ENCODE data around the gene PAPOLG. TPM values are rescaled to one million over a fixed set of nuclear protein-coding genes. Genes with fewer than 3 reads are reported as not detected.

The PAPOLG gene
- total RNA-seq, 1 donor from 2014 or later = 20.9 TPM

GRCh38 chr2:60819936-60820335, 63.9 kb downstream of the PAPOLG start:
- no peaks in the 10 kb centered on the region for H3K4me1 Mint-ChIP-seq (ENCODE audit: unreplicated experiment)
- peaks cover 4% of the 10 kb centered on the region for H3K27me3 Mint-ChIP-seq
- no peak overlapping the region for H3K4me3 Mint-ChIP-seq
- no peak overlapping the region for H3K27ac Mint-ChIP-seq
- no peak for DNase-seq (ENCODE audit: extremely low spot score, unreplicated experiment)
- H3K9me3 Mint-ChIP-seq = no peaks in the 10 kb centered on the region
- no peak for TF ChIP-seq CTCF (conservative IDR thresholded peaks at IDR 0.05)
- no peaks in the 10 kb centered on the region for H3K36me3 Mint-ChIP-seq

- H3K27me3 Mint-ChIP-seq = no peaks in the 10 kb centered on the region
- no peak overlapping the region for H3K4me3 Mint-ChIP-seq
- no peaks in the 10 kb centered on the region for H3K9me3 Mint-ChIP-seq
- no peak overlapping the region for H3K27ac Mint-ChIP-seq
- H3K4me1 Mint-ChIP-seq (ENCODE audit: unreplicated experiment) = no peaks in the 10 kb centered on the region
- TF ChIP-seq CTCF (conservative IDR thresholded peaks at IDR 0.05) = no peak
- DNase-seq (ENCODE audit: extremely low spot score, unreplicated experiment) = no peak
- H3K36me3 Mint-ChIP-seq = no peaks in the 10 kb centered on the region
Measured at GRCh38 chr2:60820416-60821132, 64.5 kb downstream of the PAPOLG start.

GRCh38 chr2:60821133-60821469, 65.0 kb downstream of the PAPOLG start:
- Mint-ChIP-seq H3K27me3 (no peaks in the 10 kb centered on the region), H3K27ac (no peak overlapping the region), H3K36me3 (no peaks in the 10 kb centered on the region), H3K4me3 (no peak overlapping the region), H3K4me1 (ENCODE audit: unreplicated experiment) (no peaks in the 10 kb centered on the region), H3K9me3 (no peaks in the 10 kb centered on the region)
- DNase-seq (ENCODE audit: extremely low spot score, unreplicated experiment) = no peak
- TF ChIP-seq CTCF (conservative IDR thresholded peaks at IDR 0.05) = no peak

- DNase-seq (ENCODE audit: extremely low spot score, unreplicated experiment) = no peak
- no peaks in the 10 kb centered on the region for H3K4me1 Mint-ChIP-seq (ENCODE audit: unreplicated experiment)
- H3K27me3 Mint-ChIP-seq = no peaks in the 10 kb centered on the region
- H3K36me3 Mint-ChIP-seq = no peaks in the 10 kb centered on the region
- H3K4me3 Mint-ChIP-seq = no peak overlapping the region
- no peaks in the 10 kb centered on the region for H3K9me3 Mint-ChIP-seq
- no peak overlapping the region for H3K27ac Mint-ChIP-seq
- no peak for TF ChIP-seq CTCF (conservative IDR thresholded peaks at IDR 0.05)
Measured at GRCh38 chr2:60821587-60822302, 65.7 kb downstream of the PAPOLG start.

- Mint-ChIP-seq H3K4me3 (no peak overlapping the region), H3K27ac (no peak overlapping the region), H3K27me3 (peaks cover 4% of the 10 kb centered on the region), H3K36me3 (no peaks in the 10 kb centered on the region), H3K4me1 (ENCODE audit: unreplicated experiment) (no peaks in the 10 kb centered on the region), H3K9me3 (no peaks in the 10 kb centered on the region)
- no peak for TF ChIP-seq CTCF (conservative IDR thresholded peaks at IDR 0.05)
- DNase-seq (ENCODE audit: extremely low spot score, unreplicated experiment) = no peak
Measured at GRCh38 chr2:60822987-60823386, 66.9 kb downstream of the PAPOLG start.

Measured in type B pancreatic cell (in vitro differentiated cells).